NCI-H510A (cell line): ENCODE results near the gene ETS1.

Experiments used
- DNase-seq: peaks from one replicate; lab custom pipeline; 2025; lab: John Stamatoyannopoulos, UW

Gene ETS1, protein sequence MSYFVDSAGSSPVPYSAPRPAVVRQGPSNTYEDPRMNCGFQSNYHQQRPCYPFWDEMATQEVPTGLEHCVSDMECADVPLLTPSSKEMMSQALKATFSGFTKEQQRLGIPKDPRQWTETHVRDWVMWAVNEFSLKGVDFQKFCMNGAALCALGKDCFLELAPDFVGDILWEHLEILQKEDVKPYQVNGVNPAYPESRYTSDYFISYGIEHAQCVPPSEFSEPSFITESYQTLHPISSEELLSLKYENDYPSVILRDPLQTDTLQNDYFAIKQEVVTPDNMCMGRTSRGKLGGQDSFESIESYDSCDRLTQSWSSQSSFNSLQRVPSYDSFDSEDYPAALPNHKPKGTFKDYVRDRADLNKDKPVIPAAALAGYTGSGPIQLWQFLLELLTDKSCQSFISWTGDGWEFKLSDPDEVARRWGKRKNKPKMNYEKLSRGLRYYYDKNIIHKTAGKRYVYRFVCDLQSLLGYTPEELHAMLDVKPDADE

DNA sequence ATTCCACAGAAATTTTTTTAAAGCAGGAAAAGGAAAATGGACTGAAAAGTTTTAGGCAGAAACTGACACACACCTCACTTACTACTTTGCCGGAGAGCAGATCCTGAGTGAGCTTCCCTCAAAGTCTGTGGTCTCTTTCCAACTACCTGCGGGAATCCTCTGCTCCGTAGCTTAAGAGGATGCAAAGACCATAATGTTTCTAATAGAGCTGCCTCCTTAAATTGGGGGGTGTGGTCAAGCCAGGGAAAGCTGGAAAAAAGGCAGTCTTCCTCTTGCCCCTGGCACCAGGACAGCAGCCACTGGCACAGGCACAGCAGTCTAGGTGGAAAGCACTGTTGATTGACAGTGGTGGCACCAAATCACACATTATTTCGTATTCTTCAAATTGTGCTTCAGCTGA, at the start of gene ETS1:
Gene ETS1, minus strand, starts transcription at position 144 of the 400 bp plus-strand sequence. CDS start 14,428 bp downstream, outside the sequence.
- DNase-seq, result peak; percentile 61

DNA sequence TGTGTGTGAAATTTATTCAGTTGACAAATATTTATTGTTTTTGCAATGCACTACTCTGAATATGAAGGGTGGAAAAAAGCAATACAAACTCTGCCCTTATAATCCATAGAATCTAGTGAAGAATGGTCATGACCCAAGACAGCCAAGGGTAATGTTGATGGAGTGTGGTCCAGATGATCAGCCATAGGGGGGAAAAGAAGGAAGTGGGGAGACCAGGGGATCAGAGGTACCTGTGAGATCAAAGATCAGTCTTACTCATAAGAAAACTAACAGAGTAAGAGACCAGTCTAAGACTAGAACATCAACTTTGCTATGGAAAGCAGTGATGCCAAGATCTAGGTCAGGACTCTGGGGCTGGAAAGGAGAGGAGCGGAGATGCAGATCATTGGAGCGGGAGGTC, 47.0 kb upstream of the ETS1 start:
- no peak for DNase-seq

DNA sequence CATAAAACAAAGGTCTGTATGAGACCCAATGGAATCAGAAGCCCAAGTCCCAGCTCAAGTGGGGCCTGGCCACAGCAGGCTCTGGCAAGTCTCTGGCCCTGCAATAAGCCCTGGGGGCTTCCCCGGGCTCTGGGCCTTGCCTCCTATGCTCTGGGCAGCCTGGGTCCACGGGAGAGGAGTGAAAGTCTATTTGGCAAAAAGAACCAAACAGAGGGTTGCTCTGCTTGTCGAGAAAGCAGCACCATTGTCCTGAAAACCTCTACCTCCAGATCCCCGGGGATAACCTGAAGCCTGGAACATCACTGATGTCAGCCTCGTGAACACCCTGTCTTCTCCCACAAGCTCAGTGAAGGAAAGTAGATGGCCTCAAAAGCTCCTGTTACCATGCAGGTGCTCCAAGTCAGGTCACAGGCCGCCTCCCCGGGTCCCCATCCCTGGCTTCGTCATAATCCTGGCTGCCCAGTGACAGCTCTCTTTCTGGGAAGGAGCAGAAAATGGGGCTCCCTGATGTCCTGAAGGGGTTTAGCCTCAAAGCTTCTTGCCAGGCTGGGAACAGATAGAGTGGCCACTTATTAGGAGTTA, 46.1 kb upstream of the ETS1 start:
- DNase-seq, result no peak

DNA sequence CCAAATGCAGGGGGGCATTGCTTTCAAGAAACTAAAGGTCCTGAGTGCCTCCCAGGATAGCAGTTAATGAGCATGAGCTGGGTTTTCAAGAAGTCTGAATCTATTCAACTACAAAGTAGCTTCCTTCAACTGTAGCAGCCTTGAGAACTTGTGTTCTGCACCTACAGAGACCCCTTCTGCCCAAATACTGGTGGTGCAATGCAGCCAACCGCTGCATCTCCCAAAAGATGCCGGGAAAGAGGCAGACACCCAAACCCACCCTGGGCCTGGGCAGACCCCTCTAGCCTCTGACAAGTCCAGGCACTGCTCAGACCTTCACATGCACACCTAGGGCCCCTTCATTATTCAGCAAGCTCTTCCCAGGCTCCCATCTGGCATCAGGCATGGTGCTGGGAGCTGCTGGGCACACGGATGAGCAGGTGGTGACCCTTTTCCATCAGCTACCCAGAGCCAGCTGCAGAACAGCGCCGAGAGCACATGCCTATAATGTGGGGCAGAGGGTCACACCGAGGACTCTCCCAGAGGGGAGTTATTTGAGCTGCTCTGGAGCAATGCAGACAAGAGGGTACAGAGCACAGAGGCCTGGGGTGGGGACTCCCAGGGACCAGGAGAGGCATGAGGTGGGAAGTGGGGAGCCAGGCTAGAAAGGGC, 44.9 kb upstream of the ETS1 start:
- DNase-seq, result no peak

DNA sequence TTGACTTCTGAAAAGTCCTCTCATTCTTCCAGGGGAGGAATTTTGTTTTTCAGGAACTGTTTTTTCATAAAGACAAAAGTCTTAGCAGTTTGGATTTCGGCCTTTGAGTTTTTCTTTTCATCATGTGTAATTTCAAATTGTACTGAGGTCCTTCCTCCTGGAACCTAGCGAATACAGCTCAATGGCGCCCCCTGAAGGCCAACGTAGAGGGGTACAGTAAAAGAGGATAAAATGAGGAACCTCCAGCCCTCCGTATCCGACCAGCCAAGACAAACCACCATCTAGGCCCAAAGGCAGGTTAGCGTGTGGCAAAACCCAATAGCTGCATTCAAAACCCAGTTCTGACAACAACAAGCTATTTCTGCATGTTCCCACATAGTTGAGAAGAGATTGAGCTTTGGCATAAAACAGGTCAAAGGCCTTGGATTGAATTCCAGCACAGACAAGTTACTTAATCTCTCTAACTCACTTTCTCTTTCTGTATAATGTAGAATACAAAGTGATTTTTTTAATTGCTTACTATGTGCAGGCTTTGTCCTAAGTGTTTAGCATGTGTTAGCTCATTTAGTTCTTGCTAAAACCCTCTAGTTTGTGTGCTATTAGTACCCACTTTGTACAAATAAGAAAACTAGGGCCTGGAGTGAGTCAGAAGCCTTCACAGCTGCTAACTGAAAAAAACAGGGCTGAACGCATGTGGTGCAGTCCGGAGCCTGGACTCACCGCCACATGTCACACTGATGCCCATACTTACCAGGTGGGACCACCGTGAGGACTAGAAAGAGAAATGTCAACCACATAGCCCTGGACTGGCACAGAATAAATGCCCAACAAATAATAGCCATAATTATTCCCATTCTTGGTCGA, 43.2 kb upstream of the ETS1 start:
- peak; percentile 63 for DNase-seq

DNA sequence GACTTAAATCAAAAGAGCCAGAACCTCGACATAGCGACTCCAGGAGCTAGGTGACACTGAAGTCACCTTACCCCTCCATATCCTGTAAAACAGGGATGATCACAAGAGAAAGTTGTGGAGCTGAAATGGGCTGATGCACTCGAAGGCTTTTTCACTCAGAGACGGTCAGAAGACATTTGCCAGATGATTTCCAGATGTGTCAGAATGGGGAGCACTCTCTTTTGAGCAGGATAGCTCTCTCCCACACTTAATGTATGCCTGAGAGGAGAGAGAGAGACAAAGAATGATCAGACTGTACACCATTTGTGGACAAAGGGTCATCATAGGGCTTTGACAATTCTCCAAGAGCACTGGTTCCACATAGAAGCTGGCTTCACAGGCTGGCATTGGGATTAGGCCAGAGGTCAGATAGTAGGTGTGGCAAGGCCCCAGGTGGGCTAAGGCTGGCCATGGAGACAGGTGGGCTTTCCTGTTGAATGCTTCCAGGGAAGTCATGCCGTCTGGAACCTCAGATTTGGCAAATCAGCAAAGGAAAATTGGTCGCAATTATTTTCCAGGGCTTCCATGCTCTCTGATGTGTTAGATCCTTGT, 42.3 kb upstream of the ETS1 start:
- no peak for DNase-seq

DNA sequence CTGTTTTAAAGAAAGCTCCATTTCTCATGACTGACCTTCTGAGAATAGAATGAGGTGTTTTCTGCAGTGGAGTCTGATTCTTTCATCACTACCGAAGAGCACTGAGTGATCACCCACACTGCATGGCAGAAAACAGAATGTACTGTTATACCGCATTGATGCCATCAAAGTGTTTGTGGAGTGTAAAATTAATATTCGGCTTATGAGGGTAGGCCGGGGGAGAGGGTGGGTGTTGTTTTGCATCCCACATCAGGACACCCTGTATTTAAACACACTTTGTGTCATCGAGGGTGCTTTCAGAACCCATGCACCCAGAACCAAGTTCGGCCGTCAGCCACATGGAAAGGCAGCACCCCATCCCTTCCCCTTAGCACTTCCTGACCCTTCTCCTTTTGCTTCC, 41.3 kb upstream of the ETS1 start:
- no peak for DNase-seq

DNA sequence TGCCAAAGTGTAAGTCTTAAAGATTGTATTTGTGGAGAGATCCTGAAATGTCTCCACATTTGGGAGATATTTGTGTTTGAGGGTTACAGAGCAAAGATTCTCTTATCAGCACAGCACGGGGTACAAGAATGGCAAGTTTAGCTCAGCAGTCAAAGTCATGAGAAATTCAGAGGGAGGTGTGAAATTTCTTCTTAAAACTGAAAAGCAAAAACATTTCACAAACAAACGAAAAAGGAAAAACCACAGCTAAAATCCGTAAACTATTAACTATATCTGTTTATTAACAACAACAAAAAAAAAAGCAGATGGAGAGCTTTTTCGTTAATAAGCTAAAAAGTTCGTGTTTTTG, 40.9 kb upstream of the ETS1 start:
- DNase-seq, result no peak

DNA sequence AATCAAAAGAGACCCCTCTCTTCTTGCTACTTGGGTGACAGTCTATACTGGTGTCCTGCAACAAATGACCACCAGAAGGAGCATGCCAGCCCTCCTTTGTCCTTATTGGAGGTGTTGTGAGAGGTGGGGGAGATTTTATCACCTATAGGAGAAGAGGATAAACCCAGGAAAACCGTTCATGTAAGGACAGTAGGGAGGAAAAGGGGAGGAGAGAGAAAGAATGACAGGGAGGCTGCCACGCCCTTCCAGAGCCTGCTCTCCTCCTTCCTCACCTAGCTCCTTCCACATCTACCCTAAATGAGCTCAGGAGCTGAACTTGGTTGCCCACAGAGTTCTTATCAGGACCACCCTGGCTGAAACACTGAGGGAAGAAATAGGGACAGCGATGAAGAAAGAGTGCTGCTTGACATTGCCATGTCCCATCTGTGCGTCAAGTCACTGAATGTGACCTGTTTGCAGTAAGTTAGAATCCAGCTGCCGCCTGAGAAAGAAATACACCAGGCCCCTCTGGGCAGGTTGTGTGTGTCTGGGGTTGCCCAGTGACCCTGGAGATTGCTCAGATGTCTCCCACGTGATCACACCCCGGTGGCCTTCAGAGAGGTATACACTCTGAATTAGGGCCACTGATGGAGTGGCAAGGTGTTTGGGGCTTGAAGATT, 40.4 kb upstream of the ETS1 start:
- DNase-seq, result no peak

DNA sequence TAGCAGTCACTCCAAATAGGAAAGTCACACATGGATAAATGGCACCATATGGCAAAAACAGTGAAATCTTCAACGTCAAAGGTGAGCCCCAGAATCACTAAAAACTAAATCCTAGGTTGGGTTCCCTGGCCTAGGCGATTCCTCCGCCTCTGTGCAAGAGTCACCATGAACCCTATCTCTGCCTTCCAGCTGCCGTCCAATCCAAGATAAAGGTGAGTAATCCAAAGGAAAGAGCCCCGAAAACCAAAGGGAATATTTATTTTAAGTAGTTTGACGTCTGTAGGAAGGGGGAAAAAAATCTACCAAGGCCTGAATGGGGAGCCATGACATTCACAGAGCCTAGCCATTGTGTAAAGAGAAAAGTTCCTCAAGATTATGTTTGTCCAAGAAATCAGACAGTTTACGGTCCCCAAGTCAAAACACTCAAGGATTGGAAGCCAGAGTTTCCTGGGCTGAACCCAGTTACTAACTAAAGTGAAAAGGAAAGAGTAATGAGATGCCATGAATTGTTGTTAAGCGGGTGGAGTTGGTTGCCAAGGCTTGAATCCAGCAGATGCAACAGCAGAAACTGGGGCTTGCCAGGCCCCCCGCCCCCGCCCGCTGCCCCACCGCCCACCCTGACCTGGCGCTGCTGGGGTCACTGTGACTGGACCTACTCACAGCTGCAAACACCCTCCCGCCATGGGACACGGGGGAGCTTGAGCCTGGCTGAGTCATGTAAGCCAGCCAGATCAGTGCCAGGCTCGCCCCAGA, 39.7 kb upstream of the ETS1 start:
- DNase-seq, result no peak

DNA sequence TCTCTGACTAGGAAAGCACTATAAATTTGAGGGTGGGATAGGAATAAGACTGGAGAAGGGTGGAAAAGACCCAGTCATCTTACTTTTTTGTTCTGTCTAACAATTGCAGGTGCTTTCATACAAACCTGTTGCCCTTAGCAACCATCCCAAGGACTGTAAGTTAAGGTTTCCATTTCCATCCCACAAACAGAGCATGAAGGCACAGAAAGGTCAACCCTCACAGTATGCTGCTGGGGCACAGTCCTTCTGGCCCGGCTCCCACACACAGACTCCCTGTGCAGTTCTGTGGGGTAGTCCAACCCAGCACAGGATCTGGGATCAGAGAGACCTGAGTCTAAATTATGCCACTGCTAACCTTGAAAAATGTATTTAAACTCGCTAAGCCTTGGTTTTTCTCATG, 38.4 kb upstream of the ETS1 start:
- DNase-seq, result no peak

DNA sequence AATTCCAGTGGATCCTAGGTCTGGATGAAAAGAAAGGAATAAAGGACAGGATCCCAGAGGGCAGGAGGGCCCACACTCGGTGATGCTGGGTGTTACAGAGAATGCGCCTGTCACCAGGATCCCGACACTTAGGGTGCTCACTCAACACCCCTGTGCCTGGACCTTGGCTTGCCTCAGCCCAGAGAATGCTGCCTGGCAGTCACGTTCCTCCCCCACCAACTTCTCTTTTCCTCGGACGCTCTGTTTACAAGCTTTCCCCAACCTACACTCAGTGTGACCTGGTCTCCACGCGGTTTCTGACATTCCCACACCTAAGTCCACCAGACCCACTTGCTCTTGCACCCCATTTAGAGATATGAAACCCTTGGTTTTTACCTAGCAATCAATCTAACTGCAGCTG, 38.0 kb upstream of the ETS1 start:
- no peak for DNase-seq

DNA sequence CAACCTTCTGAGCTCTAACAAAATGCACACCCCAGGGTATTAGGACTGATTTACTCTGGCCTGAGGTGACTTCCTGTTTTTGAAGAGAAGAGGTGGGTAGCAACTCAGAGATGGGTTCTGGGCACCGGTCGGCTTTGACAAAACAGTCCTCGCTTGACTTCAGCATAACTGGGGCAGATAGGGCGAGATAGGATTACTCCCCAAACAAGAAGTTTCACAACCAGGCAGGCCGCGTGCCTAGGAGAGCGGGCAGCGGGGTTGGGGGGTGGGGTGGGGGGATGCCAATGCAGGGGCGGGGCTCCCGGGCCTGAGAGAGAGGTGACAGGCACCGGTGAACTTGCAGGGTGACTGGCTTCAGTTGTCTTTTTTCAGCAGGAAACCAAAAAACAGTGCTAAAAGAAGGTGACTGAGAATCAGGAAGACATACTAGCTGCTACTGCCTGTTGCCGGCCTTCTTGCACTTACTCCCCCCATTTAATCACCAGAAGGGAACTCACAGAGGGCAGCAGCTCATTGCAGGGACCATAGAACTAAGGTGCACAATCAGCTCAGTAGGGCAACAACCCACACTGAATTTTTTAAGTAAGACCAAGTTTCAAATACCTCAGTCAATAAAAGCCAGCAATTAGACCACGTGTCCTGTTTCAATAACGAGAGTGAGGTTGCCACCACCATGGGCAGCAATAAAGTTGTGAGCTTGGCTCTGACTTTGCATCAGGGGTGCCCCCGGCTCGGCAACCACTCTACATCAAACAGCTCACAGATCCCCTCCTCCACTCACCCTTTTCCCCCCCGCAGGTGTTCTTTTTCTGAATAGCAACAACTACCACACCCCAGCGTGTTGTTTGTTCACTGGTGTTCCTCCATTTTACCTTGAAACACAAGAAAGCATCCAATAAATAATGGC, 37.2 kb upstream of the ETS1 start:
- no peak for DNase-seq

DNA sequence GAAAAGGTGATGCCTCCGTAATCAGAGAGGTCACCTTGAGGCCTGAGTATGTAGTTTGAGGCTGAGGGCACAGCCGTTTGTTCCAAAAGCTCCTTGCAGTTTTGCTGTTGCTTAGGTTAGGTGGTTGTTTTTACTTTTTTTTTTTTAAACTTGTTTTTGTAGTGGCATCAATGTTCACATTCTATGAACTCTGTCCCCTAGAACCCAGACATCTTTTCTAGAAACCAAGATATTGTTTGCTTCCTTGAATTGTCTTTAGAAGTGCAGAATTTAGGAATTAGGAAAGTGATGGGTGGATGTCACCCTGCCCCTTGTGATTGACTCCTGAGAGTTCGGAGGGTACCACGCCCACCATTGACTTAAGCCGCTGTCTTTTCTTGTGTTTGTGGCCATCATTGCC, 35.7 kb upstream of the ETS1 start:
- no peak for DNase-seq

DNA sequence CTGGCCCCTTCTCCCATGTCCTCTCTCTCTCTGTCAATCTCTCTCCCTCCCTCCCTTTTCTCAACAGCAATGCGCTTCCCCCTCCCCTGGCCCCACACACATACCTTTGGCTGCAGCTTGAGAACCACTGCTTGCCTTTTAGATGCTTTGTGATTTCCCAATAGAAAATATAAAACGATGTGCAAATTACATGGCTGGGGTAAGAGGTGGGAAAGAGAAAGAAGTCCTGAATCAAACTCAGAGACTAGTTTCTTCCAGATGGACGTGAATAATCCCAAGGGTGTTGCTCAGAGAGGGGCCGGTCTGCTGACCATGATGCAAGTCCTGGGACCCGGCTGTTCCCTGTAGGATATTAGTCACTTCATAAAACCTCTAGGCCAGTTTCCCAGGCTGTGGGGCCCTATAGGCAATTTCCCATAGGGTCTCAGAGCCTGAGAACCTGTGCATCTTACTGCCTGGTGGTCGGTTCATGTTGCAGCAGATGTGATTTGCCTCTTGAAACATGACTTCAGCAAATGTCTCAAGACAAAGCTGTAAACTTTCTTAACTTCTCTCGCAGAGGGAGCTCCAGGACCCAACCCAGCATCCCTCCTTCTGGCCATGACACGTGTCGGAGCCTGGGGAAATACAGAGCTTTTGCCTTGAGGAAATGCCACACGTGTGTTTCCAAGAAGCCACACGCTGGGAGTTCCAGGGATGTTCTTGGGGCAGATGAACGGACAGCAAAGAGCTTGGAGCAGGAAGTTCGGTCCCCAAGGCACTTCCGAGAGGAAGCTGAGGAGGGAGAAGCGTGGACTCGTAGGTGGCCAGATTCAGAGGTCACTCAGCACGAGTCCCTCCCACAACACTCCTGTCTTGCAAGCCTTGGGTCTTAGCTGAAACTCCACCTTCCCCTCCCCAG, 34.5 kb upstream of the ETS1 start:
- no peak for DNase-seq

DNA sequence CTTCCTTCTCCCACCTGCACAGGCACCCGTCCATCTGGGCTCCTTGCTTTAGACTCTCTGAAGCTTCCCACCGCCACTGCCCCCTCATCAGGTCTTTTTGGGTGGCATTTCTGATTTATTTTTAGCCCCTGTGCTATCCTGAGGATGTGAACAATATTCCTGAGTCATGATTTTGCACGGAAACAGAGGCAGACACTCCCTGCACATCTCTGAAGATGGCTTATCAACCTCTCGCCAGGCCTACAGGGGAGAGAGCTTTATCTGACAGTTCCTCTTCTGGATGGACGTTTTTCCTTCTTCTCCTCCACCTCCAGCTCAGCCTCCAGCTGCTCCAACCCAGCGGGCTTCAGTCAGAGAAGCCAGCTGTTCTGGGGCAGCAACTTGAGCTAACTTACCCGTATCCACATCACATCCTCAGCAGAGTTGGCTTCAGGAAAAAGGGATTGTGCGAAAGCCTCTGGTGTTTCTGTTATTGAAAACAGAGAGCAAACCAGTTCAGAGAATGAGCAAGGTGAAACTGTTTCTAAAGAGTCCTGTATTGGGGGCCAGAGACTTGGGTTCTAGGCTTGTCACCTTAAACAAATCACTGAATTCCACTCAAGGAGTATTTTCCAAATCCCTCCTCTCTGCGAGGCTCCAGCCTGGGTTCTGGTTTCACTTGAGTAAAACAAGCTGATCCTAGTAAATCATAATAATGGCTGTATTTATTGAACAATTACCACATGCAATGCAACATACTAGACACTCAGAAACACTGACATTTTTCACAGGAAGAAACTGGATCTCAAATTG, 33.1 kb upstream of the ETS1 start:
- DNase-seq, result no peak

DNA sequence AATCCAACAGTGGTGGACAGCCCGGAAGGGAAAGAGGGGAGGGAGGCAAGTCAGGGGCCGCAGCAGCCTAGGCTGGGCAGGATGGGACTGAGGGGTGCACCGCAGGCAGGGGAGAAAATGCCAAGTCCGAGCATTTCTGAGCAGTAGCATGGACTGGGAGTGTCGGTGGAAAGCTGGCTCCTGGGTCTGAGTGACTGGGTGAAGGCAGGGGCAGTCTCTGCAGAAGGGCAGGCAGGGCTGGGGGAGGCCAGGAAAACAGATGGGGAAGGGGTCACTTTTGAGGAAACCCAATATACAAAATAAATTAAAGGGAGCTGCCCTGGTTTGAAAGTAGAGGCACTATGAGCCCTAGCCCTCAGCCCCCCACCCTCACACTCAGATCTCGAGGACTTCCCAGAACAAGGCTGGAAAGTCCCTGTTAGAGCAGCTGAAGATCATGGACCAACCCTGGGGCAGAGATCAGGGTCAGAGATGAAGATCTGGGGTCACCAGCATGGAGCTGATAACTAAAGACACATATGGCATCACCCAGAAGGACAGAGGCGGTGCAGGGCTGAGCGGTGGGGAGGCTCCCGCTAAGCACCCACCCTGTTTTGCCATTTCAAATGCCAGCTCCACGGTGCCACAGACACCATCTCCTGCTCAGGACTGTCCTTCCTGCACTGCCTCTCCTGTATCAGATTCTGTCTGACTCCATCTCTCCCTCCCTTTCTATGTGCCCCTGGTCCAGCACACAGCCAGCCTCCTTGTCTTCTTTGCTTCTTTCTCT, 32.4 kb upstream of the ETS1 start:
- DNase-seq, result no peak
